Right lobe of liver (tissue), 6 donors: ENCODE data around the gene CACNA2D4. TPM values are rescaled to one million over a fixed set of nuclear protein-coding genes. Genes with fewer than 3 reads are reported as not detected.

Source experiments
- ATAC-seq, 4 donors: fragments of 200-7000 bp; cut with Tn5 transposase; one replicate each; pipeline ENCODE4 v1.9.1; 2020; ENCODE audit warnings: mild to moderate bottlenecking in 4 of 4, moderate library complexity in 4 of 4
- DNase-seq, 3 donors: peaks; one replicate each; pipeline ENCODE4 v3.0.0-alpha.2; 2020
- H3K27ac ChIP-seq, 3 donors: fragments of 200-600 bp; one replicate each; pipeline ENCODE4 v1.8.0; 2022
- H3K27me3 ChIP-seq, 2 donors: fragments of 200-600 bp; one replicate each; pipeline ENCODE4 v1.8.0; 2022
- H3K36me3 ChIP-seq, 4 donors: fragments of 200-600 bp; sonication (generic) in 1 of 4; one replicate each; pipeline versions ENCODE4 v1.5.1 to v1.8.0; 2017 to 2022; ENCODE audit warnings: control low read depth in 1 of 4
- H3K4me1 ChIP-seq, 4 donors: fragments of 200-600 bp; sonication (generic) in 1 of 4; one replicate each; pipeline versions ENCODE4 v1.5.1 to v1.8.0; 2017 to 2022; ENCODE audit warnings: control low read depth in 1 of 4
- H3K4me3 ChIP-seq, 3 donors: fragments of 200-600 bp; one replicate each; pipeline ENCODE4 v1.8.0; 2022
- H3K9me3 ChIP-seq, 4 donors: fragments of 200-600 bp; sonication (generic) in 1 of 4; one replicate each; pipeline versions ENCODE4 v1.5.1 to v1.8.0; 2017 to 2022; ENCODE audit warnings: control low read depth in 1 of 4
- CTCF ChIP-seq, 4 donors: fragments of 200-600 bp in 3 of 4; fragments of 450-650 bp in 1 of 4; IDR thresholded peaks; one replicate each; pipeline versions ENCODE4 v1.5.1 to v1.8.0; 2016 to 2022; ENCODE audit warnings: antibody characterized with exemption in 4 of 4, mild to moderate bottlenecking in 2 of 4
- POLR2A ChIP-seq: fragments of 450-650 bp; IDR thresholded peaks from one replicate; pipeline ENCODE4 v1.6.1; 2017; ENCODE audit warnings: antibody characterized with exemption, mild to moderate bottlenecking
- WGBS: methylation state at CpG from one replicate; pipeline ENCODE4 v1.1.6; 2018; ENCODE audit warnings: low coverage, low lambda C conversion rate; ENCODE audit not compliant: insufficient coverage; ENCODE audit errors: missing lambda C conversion rate; 5-methylcytosine and 5-hydroxymethylcytosine counted together
- intact Hi-C, 2 donors: fragments of 100-400 bp; cut with DNase I; formaldehyde crosslinking; loops; one replicate each; pipeline versions ENCODE4 v1.11.2 to v1.14.1; 2022
- total RNA-seq, 6 experiments: library from RNA; depleted of rRNA in 2 of 6; stranded (reverse); fragments of >200 nt in 2 of 6; fragmentation: NEBNext Ultra II Directional in 3 of 6; extraction: Animal tissue kit (Norgen Biotek cat#: 25700) in 3 of 6; gene quantifications; one replicate each; pipeline versions ENCODE4 v1.1.0 to v1.2.4, GENCODE V29; 2016 to 2023
- donor health status: DM: no; HTN: yes; CAD: no.
- donor health status: DM: no; HTN: no; CAD: no.
- donor health status: DM: no; HTN: no; CAD: no.
- donor health status: DM: no; HTN: yes; CAD: no.
- donor health status: DM: no; HTN: yes; CAD: no.

Gene CACNA2D4
- total RNA-seq, 6 experiments from 2014 or later, result 0.87 to 1.9 (median 0.96) TPM

- Histone ChIP-seq H3K9me3 (no peaks in the 10 kb centered on the region), H3K27ac (no peak overlapping the region), H3K4me1 (no peaks in the 10 kb centered on the region), H3K27me3 (no peaks in the 10 kb centered on the region), H3K4me3 (no peak overlapping the region), H3K36me3 (no peaks in the 10 kb centered on the region)
- peak in 1 of 3 donors; percentile 38 for DNase-seq
- 73% methylated on average over 2 of the region's 37 CpGs for WGBS
- intact Hi-C loops, result no loop called here
- no peak for ATAC-seq
- no peak for TF ChIP-seq POLR2A
These were observed 53.6 kb downstream of the CACNA2D4 start for GRCh38 chr12:1864867-1865266.

DNA sequence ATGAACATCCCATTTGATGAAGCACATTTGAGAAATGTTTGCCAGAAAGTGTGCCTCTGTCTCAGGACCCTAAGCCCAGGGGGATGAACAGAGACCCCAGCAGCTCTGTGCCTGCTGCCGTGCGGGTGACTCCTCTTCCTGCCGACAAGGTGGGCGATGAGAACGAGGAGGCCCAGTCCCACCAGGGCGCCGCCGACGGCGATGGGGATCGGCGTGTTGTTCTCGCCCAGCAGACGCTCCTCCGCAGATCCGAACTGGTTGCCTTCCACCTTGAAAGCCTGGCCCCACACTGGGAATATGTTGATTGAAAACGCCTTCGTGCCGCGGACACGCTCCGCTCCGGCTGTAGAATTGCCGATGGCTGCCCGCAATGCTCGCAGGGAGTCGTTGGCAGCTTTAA is 54.0 kb downstream of the CACNA2D4 start:
- Histone ChIP-seq H3K4me3 (no peak overlapping the region), H3K27ac (no peak overlapping the region), H3K27me3 (no peaks in the 10 kb centered on the region), H3K9me3 (no peaks in the 10 kb centered on the region), H3K4me1 (no peaks in the 10 kb centered on the region), H3K36me3 (no peaks in the 10 kb centered on the region)
- ATAC-seq (no peak), DNase-seq (peak in 1 of 3 donors; percentile 34)
- 14% methylated on average over 1 of the region's 27 CpGs for WGBS
- no peak for TF ChIP-seq CTCF (IDR thresholded peaks at IDR 0.05)
- TF ChIP-seq POLR2A, result no peak
- intact Hi-C loops, result no loop called here

GRCh38 chr12:1863823-1864222 is 54.6 kb downstream of the CACNA2D4 start:
- 75% methylated on average over 15 of the region's 16 CpGs for WGBS
- intact Hi-C loops, result no loop called here
- TF ChIP-seq CTCF (IDR thresholded peaks at IDR 0.05), result no peak
- H3K9me3 ChIP-seq, result no peaks in the 10 kb centered on the region
- no peaks in the 10 kb centered on the region for H3K4me1 ChIP-seq
- no peaks in the 10 kb centered on the region for H3K27me3 ChIP-seq
- DNase-seq, result peak in 1 of 3 donors; percentile 22
- no peaks in the 10 kb centered on the region for H3K36me3 ChIP-seq
- H3K4me3 ChIP-seq, result no peak overlapping the region
- ATAC-seq, result no peak
- no peak overlapping the region for H3K27ac ChIP-seq

GRCh38 chr12:1862973-1863372 is 55.5 kb downstream of the CACNA2D4 start:
- ATAC-seq, result no peak
- TF ChIP-seq CTCF (IDR thresholded peaks at IDR 0.05), result no peak
- TF ChIP-seq POLR2A, result no peak

GRCh38 chr12:1859643-1860042 is 58.8 kb downstream of the CACNA2D4 start:
- Histone ChIP-seq H3K27ac (no peak overlapping the region), H3K27me3 (no peaks in the 10 kb centered on the region), H3K9me3 (no peaks in the 10 kb centered on the region), H3K36me3 (no peaks in the 10 kb centered on the region), H3K4me3 (no peak overlapping the region), H3K4me1 (no peaks in the 10 kb centered on the region)
- ATAC-seq (no peak), DNase-seq (peak in 1 of 3 donors; percentile 33)
- TF ChIP-seq POLR2A, result no peak
- TF ChIP-seq CTCF (IDR thresholded peaks at IDR 0.05), result no peak
- 43% methylated on average over 5 of the region's 7 CpGs for WGBS
- intact Hi-C loops, result no loop called here

More at GRCh38 chr12:1862973-1863372, 55.5 kb downstream of the CACNA2D4 start:
- no peak for DNase-seq
- Histone ChIP-seq H3K36me3 (no peaks in the 10 kb centered on the region), H3K4me3 (no peak overlapping the region), H3K9me3 (no peaks in the 10 kb centered on the region), H3K27me3 (no peaks in the 10 kb centered on the region), H3K27ac (no peak overlapping the region), H3K4me1 (no peaks in the 10 kb centered on the region)
- intact Hi-C loops, result no loop called here
